ENCODE results near the gene CELSR1.

DNA sequence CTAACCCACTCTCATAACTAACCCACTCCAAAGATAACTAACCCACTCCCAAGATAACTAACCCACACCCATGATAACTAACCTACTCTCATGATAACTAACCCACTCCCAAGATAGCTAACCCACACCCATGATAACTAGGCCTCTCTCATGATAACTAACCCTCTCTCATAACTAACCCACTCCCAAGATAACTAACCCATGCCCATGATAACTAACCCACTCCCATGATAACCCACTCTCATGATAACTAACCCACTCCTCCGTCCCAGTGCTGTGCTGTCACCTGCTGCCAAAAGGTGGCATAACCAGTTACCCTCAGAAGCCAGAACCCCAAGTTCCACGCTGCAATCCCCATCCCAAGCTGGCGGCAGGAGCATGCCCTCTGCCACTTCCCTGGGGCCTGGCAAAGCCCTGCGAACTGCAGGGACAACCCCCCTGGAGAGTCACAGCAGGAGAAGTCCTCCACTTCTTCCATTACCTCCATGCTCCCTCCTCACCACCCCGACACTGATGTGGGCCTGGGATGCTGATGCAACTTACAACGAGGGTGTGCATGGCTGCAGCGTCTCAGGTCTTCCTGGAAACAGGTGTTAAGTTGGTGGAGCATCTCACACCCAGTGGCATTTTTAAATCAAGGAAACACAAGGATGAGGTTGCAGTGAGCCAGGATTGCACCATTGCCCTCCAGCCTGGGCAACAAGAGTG is 30.8 kb upstream of the CELSR1 start:
- TF ChIP-seq, protein P1, sequence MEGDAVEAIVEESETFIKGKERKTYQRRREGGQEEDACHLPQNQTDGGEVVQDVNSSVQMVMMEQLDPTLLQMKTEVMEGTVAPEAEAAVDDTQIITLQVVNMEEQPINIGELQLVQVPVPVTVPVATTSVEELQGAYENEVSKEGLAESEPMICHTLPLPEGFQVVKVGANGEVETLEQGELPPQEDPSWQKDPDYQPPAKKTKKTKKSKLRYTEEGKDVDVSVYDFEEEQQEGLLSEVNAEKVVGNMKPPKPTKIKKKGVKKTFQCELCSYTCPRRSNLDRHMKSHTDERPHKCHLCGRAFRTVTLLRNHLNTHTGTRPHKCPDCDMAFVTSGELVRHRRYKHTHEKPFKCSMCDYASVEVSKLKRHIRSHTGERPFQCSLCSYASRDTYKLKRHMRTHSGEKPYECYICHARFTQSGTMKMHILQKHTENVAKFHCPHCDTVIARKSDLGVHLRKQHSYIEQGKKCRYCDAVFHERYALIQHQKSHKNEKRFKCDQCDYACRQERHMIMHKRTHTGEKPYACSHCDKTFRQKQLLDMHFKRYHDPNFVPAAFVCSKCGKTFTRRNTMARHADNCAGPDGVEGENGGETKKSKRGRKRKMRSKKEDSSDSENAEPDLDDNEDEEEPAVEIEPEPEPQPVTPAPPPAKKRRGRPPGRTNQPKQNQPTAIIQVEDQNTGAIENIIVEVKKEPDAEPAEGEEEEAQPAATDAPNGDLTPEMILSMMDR (IDR thresholded peaks at IDR 0.05; ENCODE audit: insufficient read depth, low read depth, low read length): no peak
- TF ChIP-seq EZH2 (IDR thresholded peaks at IDR 0.05; ENCODE audit: insufficient read depth, low read length): no peak
